ENCODE results near the gene OR2H2.

OR2H2 gene

GRCh38 chr6:29631209-29631810 lies 46.4 kb downstream of the OR2H2 start:
- no peak for DNase-seq

GRCh38 chr6:29631860-29632731 lies 47.2 kb downstream of the OR2H2 start:
- DNase-seq: peak; percentile 31

GRCh38 chr6:29632789-29633533 lies 48.0 kb downstream of the OR2H2 start, which contains the start of gene GABBR1:
Gene GABBR1 (minus strand): TSS chr6:29633183. CDS start chr6:29632385, 798 bp downstream.
- peak; percentile 65 for DNase-seq

- DNase-seq: no peak
These were observed 48.6 kb downstream of the OR2H2 start for GRCh38 chr6:29633534-29633905.

GRCh38 chr6:29637247-29637646 lies 52.3 kb downstream of the OR2H2 start:
- DNase-seq: no peak

Measured in activated CD4-positive, alpha-beta T cell treated with anti-CD3 and anti-CD28 coated beads, Interleukin-2, amount 50 U/mL, for 16 hours (primary cell).